PFSK-1 (cell line): ENCODE measurements around the gene FNTB. TPM values are rescaled to one million over a fixed set of nuclear protein-coding genes. Genes with fewer than 3 reads are reported as not detected.
A peak's percentile ranks its signal among the peaks of the same experiment; 100 is the strongest.

ENCODE experiments used
- FOXP2 ChIP-seq: optimal IDR thresholded peaks from 2 replicates; pipeline ENCODE3; 2011; ENCODE audit warnings: borderline replicate concordance, control low read depth, inconsistent platforms; ENCODE audit not compliant: insufficient read depth; ENCODE audit errors: extremely low read length, extremely low read depth
- POLR2AphosphoS5 ChIP-seq: IDR thresholded peaks from 2 replicates; pipeline ENCODE4 v1.6.1; 2012; ENCODE audit warnings: low read depth, mild to moderate bottlenecking, control low read depth, low read length, moderate library complexity
- SIN3A ChIP-seq: IDR thresholded peaks from 2 replicates; pipeline ENCODE4 v1.6.1; 2012; ENCODE audit warnings: mild to moderate bottlenecking, low read length, moderate library complexity, borderline replicate concordance; ENCODE audit not compliant: insufficient read depth
- TAF1 ChIP-seq: IDR thresholded peaks from 2 replicates; pipeline ENCODE4 v1.6.1; 2012; ENCODE audit warnings: low read length, control low read depth, borderline replicate concordance; ENCODE audit not compliant: insufficient read depth
- polyA plus RNA-seq: library from polyadenylated mRNA; unstranded; fragments of >200 nt; gene quantifications from one replicate; pipeline ENCODE4 v1.2.1, GENCODE V29; 2012; ENCODE audit warnings: low read depth, missing spikeins; ENCODE audit not compliant: insufficient read length
- TF ChIP-seq, protein P1 (sequence below), 2 experiments: IDR thresholded peaks; 2 replicates each; pipeline versions ENCODE4 v1.6.1 to v1.8.0; 2011 to 2012; ENCODE audit warnings: low read depth in 2 of 2, low read length in 2 of 2, control low read depth in 1 of 2, inconsistent platforms in 1 of 2, mild to moderate bottlenecking in 1 of 2, moderate library complexity in 1 of 2; ENCODE audit not compliant: insufficient read depth in 1 of 2

Gene FNTB
- 6.9 TPM for polyA plus RNA-seq

- TF ChIP-seq, protein P1, sequence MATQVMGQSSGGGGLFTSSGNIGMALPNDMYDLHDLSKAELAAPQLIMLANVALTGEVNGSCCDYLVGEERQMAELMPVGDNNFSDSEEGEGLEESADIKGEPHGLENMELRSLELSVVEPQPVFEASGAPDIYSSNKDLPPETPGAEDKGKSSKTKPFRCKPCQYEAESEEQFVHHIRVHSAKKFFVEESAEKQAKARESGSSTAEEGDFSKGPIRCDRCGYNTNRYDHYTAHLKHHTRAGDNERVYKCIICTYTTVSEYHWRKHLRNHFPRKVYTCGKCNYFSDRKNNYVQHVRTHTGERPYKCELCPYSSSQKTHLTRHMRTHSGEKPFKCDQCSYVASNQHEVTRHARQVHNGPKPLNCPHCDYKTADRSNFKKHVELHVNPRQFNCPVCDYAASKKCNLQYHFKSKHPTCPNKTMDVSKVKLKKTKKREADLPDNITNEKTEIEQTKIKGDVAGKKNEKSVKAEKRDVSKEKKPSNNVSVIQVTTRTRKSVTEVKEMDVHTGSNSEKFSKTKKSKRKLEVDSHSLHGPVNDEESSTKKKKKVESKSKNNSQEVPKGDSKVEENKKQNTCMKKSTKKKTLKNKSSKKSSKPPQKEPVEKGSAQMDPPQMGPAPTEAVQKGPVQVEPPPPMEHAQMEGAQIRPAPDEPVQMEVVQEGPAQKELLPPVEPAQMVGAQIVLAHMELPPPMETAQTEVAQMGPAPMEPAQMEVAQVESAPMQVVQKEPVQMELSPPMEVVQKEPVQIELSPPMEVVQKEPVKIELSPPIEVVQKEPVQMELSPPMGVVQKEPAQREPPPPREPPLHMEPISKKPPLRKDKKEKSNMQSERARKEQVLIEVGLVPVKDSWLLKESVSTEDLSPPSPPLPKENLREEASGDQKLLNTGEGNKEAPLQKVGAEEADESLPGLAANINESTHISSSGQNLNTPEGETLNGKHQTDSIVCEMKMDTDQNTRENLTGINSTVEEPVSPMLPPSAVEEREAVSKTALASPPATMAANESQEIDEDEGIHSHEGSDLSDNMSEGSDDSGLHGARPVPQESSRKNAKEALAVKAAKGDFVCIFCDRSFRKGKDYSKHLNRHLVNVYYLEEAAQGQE (IDR thresholded peaks at IDR 0.05; ENCODE audit: insufficient read depth in 1 of 2, low read depth in 2 of 2, low read length in 2 of 2), result no peak
- peak; percentile 42; the same call in 1 of the 2 replicates for TF ChIP-seq TAF1
- no peak for TF ChIP-seq SIN3A
- peak; percentile 64 for TF ChIP-seq POLR2AphosphoS5
- no peak for TF ChIP-seq FOXP2
These were observed at the start of gene FNTB for GRCh38 chr14:64986648-64987437. Gene FNTB (plus strand): TSS chr14:64986895. CDS start chr14:64986954, 59 bp downstream.

- TF ChIP-seq POLR2AphosphoS5, result no peak
- no peak for TF ChIP-seq SIN3A
- TF ChIP-seq, protein P1 (IDR thresholded peaks at IDR 0.05; ENCODE audit: insufficient read depth in 1 of 2, low read depth in 2 of 2, low read length in 2 of 2), result no peak
- no peak for TF ChIP-seq TAF1
These were observed 49.4 kb upstream of the FNTB start for GRCh38 chr14:64937171-64937820.

DNA sequence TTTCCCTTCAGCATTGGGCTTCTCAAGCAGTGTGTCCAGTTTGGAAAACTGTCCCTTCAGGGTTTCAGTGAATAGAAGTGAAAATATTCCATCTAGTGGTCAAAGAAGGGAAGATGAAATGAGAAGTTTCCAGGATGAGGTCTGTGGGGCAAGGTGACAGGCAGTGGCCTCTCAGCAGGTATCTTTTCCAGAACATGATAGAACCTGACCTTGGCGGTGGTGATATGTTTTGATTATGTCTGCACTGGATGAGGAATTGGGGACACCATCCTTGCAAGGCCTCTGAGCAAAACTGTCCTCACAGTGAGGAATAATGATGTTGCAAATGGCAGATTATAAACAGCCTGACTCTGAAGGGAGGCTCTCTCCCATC, 48.9 kb upstream of the FNTB start:
- TF ChIP-seq POLR2AphosphoS5 (no peak), FOXP2 (no peak), TAF1 (no peak), SIN3A (no peak)
- TF ChIP-seq, protein P1 (IDR thresholded peaks at IDR 0.05; ENCODE audit: insufficient read depth in 1 of 2, low read depth in 2 of 2, low read length in 2 of 2), result no peak

DNA sequence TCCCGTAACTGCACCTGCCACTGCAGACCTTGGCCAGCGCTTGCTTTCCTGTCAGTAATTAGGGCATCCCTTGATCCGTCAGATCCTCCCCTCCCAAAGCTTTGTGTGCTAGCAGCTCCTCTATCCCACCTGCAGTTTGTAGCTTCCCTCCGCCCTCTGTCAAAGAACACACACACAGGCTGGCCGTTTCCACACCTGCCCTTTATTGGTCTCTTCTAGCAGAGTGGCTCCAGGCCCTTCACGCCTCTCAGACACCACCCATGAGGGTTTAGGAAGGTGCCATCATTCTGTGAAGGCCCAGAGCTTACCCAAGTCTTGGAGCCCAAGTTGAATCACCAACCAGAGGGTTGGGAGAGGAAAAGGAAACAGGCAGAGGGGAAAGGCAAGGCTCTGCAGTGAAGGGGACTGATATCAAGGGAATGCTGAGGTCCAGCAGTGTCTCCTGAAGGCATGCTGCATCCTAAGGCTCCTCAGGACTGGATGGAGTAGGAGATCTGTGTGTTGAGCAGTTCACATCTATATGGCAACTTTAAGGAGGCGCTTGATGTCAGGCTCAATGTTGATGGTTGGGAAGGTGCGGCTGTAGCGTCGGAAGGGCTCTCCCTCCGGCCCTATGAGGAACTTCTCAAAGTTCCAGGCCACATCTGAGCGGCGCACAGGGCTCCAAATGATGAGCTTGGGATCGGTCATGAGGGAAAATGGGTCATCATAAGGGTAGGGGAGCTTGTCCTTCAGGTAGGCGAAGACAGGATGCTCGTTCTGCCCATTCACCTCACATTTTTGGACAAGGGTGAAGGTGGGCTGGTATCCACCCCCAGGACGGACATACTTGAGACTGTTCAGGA, 47.5 kb upstream of the FNTB start:
- no peak for TF ChIP-seq TAF1
- TF ChIP-seq, protein P1 (IDR thresholded peaks at IDR 0.05; ENCODE audit: insufficient read depth in 1 of 2, low read depth in 2 of 2, low read length in 2 of 2), result no peak
- TF ChIP-seq FOXP2, result no peak
- TF ChIP-seq SIN3A, result no peak
- no peak for TF ChIP-seq POLR2AphosphoS5
